Measurements from ENCODE around the gene SLC7A5.
"Not testable (repeated sequence)": the region's sequence is repeated elsewhere in the genome, so short reads cannot be mapped to it uniquely, and the experiment has no call there.

SLC7A5 gene

GRCh38 chr16:87887931-87888330, 18.6 kb upstream of the SLC7A5 start:
- not testable (repeated sequence) for FAIRE-seq

- not testable (repeated sequence) for FAIRE-seq
These were observed 16.2 kb upstream of the SLC7A5 start for GRCh38 chr16:87885371-87885967.

GRCh38 chr16:87882436-87883019, 13.2 kb upstream of the SLC7A5 start:
- no peak for FAIRE-seq

- FAIRE-seq: no peak
These were observed 12.3 kb upstream of the SLC7A5 start for GRCh38 chr16:87881324-87882200.

- no peak for FAIRE-seq
These were observed 10.9 kb upstream of the SLC7A5 start for GRCh38 chr16:87880117-87880696.

- FAIRE-seq: not testable (repeated sequence)
These were observed 10.2 kb upstream of the SLC7A5 start for GRCh38 chr16:87879411-87880013.

GRCh38 chr16:87878704-87879103, 9.4 kb upstream of the SLC7A5 start:
- no peak for FAIRE-seq

- no peak for FAIRE-seq
These were observed 8.7 kb upstream of the SLC7A5 start for GRCh38 chr16:87877942-87878507.

GRCh38 chr16:87874639-87875427, 5.5 kb upstream of the SLC7A5 start:
- no peak for FAIRE-seq

- FAIRE-seq: not testable (repeated sequence)
These were observed 1.3 kb upstream of the SLC7A5 start for GRCh38 chr16:87870418-87871291.

GRCh38 chr16:87869879-87870417, 641 bp upstream of the SLC7A5 start:
- not testable (repeated sequence) for FAIRE-seq

GRCh38 chr16:87868254-87869029, 865 bp downstream of the SLC7A5 start:
- FAIRE-seq: not testable (repeated sequence)

GRCh38 chr16:87865902-87866555, 3.3 kb downstream of the SLC7A5 start:
- FAIRE-seq: not testable (repeated sequence)

GRCh38 chr16:87864331-87864989, 4.8 kb downstream of the SLC7A5 start:
- no peak for FAIRE-seq

GRCh38 chr16:87863327-87863635, 6.0 kb downstream of the SLC7A5 start:
- not testable (repeated sequence) for FAIRE-seq

GRCh38 chr16:87862597-87863326, 6.5 kb downstream of the SLC7A5 start:
- not testable (repeated sequence) for FAIRE-seq

GRCh38 chr16:87861300-87862099, 7.8 kb downstream of the SLC7A5 start:
- FAIRE-seq: not testable (repeated sequence)
